SU-DHL-6 (cell line): ENCODE results near the gene GIPR.

Source experiments
- H2AFZ ChIP-seq: fragments of 200-600 bp; sonication (generic); 2 replicates; pipeline ENCODE4 v1.6.1; 2014; ENCODE audit warnings: low read depth, mild to moderate bottlenecking, moderate library complexity, mixed read lengths, antibody characterized with exemption, low read length; ENCODE audit not compliant: severe bottlenecking
- H3F3A ChIP-seq: fragments of 200-600 bp; shearing (Covaris generic); 2 replicates; pipeline ENCODE4 v1.6.0; 2016; ENCODE audit warnings: antibody characterized with exemption, mild to moderate bottlenecking; ENCODE audit not compliant: insufficient read depth
- H3K27ac ChIP-seq: fragments of 200-600 bp; sonication (generic); 2 replicates; pipeline ENCODE4 v1.5.1; 2016; ENCODE audit warnings: low read depth, mild to moderate bottlenecking, low read length, moderate library complexity, mixed read lengths
- H3K27me3 ChIP-seq: fragments of 200-600 bp; sonication (generic), shearing (Covaris generic); 2 replicates; pipeline ENCODE4 v1.6.0; 2014; ENCODE audit warnings: mild to moderate bottlenecking, low read length
- H3K36me3 ChIP-seq: fragments of 200-600 bp; sonication (generic); 2 replicates; pipeline ENCODE4 v1.6.1; 2014; ENCODE audit warnings: mild to moderate bottlenecking, low read length, mixed read lengths
- H3K4me2 ChIP-seq: fragments of 300-600, 200-600 bp; shearing (Covaris generic), sonication (generic); 2 replicates; pipeline ENCODE4 v1.6.0; 2014; ENCODE audit warnings: low read length, low read depth, mild to moderate bottlenecking; ENCODE audit not compliant: poor library complexity, severe bottlenecking
- H3K4me3 ChIP-seq: fragments of 200-600 bp; sonication (generic); 2 replicates; pipeline ENCODE4 v1.5.1; 2014; ENCODE audit warnings: antibody characterized with exemption, low read length, mild to moderate bottlenecking, mixed read lengths; ENCODE audit not compliant: insufficient read depth, poor library complexity, severe bottlenecking
- H3K79me2 ChIP-seq: fragments of 200-600 bp; sonication (generic); 2 replicates; pipeline ENCODE4 v1.6.1; 2014; ENCODE audit warnings: mild to moderate bottlenecking, low read length, moderate library complexity; ENCODE audit not compliant: insufficient read depth
- H3K9ac ChIP-seq: fragments of 200-600 bp; sonication (generic); 2 replicates; pipeline ENCODE4 v1.7.0; 2014; ENCODE audit warnings: mild to moderate bottlenecking, low read length
- H3K9me2 ChIP-seq: fragments of 200-600 bp; sonication (generic); replicated peaks from 2 replicates; pipeline ENCODE4 v1.6.1; 2014; ENCODE audit warnings: low read length; ENCODE audit not compliant: insufficient read depth
- H3K9me3 ChIP-seq: fragments of 200-600 bp; sonication (generic); 2 replicates; pipeline ENCODE4 v1.6.1; 2014; ENCODE audit warnings: low read length, mixed read lengths; ENCODE audit not compliant: insufficient read depth
- H4K20me1 ChIP-seq: fragments of 200-600 bp; sonication (generic); 2 replicates; pipeline ENCODE4 v1.6.1; 2014; ENCODE audit warnings: low read depth, mild to moderate bottlenecking, antibody characterized with exemption, low read length, moderate library complexity, mixed read lengths
- EZH2phosphoT487 ChIP-seq: fragments of 200-600 bp; sonication (generic), shearing (Covaris generic); conservative IDR thresholded peaks from 2 replicates; pipeline ENCODE4 v1.6.1; 2018; ENCODE audit warnings: mild to moderate bottlenecking, antibody characterized with exemption, low read length, moderate library complexity, mixed read lengths
- TF ChIP-seq, protein P1 (sequence below): fragments of 200-600 bp; sonication (generic); IDR thresholded peaks from one replicate; pipeline ENCODE4 v1.5.1; 2017; ENCODE audit warnings: antibody characterized with exemption, mild to moderate bottlenecking, low read length, moderate library complexity; ENCODE audit not compliant: insufficient read depth, poor library complexity, severe bottlenecking

GIPR gene

DNA sequence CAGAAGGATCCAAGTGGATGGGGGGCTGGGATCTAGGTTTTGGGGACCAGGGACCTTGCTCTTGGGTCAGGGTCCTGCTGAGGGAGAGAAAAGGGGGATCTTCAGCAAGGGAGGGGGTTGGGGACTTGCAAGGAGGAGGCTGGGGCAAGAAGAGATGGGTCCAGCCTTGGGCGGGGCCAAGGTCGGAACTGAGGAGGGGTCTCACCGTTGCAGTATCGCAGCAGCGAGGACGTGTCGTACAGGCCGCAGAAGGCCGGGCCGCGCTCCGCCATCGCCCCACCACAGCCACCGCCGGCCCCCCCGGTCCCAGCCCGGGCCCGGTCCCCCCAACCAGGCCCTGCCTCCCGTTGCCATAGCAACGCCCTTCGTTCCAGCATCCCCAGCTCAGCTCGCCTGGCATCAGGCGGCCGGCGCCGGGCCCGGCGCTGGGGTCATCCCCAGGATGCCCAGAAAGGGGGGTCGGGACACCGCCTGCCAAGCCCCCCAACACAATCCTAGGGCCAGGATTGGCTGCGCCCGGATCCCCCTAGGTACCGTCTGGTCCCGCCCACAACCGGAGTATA lies 22.9 kb upstream of the GIPR start:
- H3F3A ChIP-seq = peaks cover 22% of the 10 kb centered on the region
- H3K9me3 ChIP-seq = no peaks in the 10 kb centered on the region
- H3K27ac ChIP-seq = no peak overlapping the region
- H3K27me3 ChIP-seq = no peaks in the 10 kb centered on the region
- H4K20me1 ChIP-seq = no peaks in the 10 kb centered on the region
- peak overlapping the region; percentile 65 for H3K4me2 ChIP-seq
- peak overlapping the region; percentile 58 for H3K4me3 ChIP-seq
- H2AFZ ChIP-seq = peak overlapping the region; percentile 84
- no peaks in the 10 kb centered on the region for H3K36me3 ChIP-seq
- H3K9ac ChIP-seq = peak overlapping the region; percentile 35
- H3K79me2 ChIP-seq = no peaks in the 10 kb centered on the region
- H3K9me2 ChIP-seq = no peaks in the 10 kb centered on the region
- TF ChIP-seq, protein P1, sequence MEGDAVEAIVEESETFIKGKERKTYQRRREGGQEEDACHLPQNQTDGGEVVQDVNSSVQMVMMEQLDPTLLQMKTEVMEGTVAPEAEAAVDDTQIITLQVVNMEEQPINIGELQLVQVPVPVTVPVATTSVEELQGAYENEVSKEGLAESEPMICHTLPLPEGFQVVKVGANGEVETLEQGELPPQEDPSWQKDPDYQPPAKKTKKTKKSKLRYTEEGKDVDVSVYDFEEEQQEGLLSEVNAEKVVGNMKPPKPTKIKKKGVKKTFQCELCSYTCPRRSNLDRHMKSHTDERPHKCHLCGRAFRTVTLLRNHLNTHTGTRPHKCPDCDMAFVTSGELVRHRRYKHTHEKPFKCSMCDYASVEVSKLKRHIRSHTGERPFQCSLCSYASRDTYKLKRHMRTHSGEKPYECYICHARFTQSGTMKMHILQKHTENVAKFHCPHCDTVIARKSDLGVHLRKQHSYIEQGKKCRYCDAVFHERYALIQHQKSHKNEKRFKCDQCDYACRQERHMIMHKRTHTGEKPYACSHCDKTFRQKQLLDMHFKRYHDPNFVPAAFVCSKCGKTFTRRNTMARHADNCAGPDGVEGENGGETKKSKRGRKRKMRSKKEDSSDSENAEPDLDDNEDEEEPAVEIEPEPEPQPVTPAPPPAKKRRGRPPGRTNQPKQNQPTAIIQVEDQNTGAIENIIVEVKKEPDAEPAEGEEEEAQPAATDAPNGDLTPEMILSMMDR = no peak
- no peak for TF ChIP-seq EZH2phosphoT487

DNA sequence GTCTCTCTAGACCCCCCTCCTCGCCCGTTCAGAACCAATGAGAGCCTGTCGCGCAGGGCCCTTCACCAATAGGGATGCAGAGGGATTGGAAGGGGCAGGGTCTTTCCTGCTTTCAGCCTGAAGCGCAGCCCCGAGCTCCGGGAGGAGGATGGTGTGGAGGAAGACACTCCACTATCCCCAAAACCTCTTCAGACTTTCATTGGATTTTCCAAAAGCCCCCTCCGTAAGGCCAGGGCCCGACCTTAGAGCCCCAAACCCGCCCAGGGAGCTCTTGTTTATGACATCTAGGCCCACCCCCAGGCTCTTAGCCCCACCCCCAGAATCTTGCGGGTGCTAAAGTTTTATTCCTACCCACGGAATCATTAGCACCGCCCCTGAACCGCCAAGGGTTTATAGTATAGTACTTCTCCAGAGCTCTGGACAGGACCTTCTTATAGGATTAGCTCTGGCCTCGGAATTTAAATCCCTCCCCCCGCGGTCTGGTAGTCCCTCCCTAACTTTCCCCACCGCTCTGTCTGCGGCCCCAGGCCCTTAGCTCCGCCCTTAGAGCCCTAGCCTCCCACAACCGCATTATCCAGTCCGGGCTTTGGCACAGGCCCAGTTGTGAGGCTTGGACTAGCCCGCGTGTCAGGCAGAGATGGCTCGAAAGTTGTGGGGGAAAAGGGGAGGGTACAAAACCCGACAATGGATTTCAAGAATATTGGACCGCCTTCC lies 22.2 kb upstream of the GIPR start:
- Histone ChIP-seq H3K79me2 (no peaks in the 10 kb centered on the region), H3K27me3 (no peaks in the 10 kb centered on the region), H2AFZ (peak overlapping the region; percentile 84), H3K36me3 (no peaks in the 10 kb centered on the region), H3K9ac (peak overlapping the region; percentile 35), H4K20me1 (no peaks in the 10 kb centered on the region), H3K27ac (no peak overlapping the region), H3K9me2 (no peaks in the 10 kb centered on the region), H3F3A (peaks cover 22% of the 10 kb centered on the region), H3K4me2 (peak overlapping the region; percentile 65), H3K9me3 (no peaks in the 10 kb centered on the region), H3K4me3 (peak overlapping the region; percentile 58)
- TF ChIP-seq, protein P1 = no peak
- TF ChIP-seq EZH2phosphoT487 = no peak

DNA sequence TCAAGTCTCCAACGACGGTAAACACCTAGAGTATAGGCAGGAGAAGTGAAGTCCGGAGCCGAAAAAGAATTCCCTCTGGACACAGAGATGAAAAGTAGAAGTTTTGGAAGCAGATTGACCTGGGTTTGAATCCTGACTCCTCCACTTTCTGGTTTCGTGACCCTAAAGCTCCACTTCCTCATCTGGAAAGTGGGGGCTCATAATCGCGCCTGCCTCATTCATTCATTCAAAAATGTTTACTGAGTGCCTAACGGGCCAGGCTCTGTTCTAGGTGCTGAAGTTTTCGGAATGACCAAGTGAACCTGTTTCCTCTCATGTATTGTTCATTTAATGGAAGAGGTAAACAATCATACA lies 21.7 kb upstream of the GIPR start:
- peak overlapping the region; percentile 35 for H3K9ac ChIP-seq
- H3K9me3 ChIP-seq = no peaks in the 10 kb centered on the region
- H3F3A ChIP-seq = peaks cover 22% of the 10 kb centered on the region
- H3K36me3 ChIP-seq = no peaks in the 10 kb centered on the region
- H4K20me1 ChIP-seq = no peaks in the 10 kb centered on the region
- H3K27me3 ChIP-seq = no peaks in the 10 kb centered on the region
- no peaks in the 10 kb centered on the region for H3K79me2 ChIP-seq
- H3K4me3 ChIP-seq = peak overlapping the region; percentile 58
- no peak overlapping the region for H3K27ac ChIP-seq
- peak overlapping the region; percentile 65 for H3K4me2 ChIP-seq
- peak overlapping the region; percentile 84 for H2AFZ ChIP-seq
- TF ChIP-seq, protein P1 = no peak
- TF ChIP-seq EZH2phosphoT487 = no peak
- no peaks in the 10 kb centered on the region for H3K9me2 ChIP-seq
